Activated T-helper 1 cell treated with anti-CD3 and anti-CD28 coated beads, Interleukin-2, amount 50 U/mL, for 16 hours (primary cell): Measurements from ENCODE around the gene SAP30L.

ENCODE experiments used
- DNase-seq, 2 donors: peaks; one replicate each; pipeline ENCODE4 v3.0.0-alpha.2; 2020; ENCODE audit warnings: low read depth in 1 of 2, low spot score in 1 of 2

SAP30L gene

GRCh38 chr5:154479160-154479943, 33.6 kb downstream of the SAP30L start:
- no peak for DNase-seq

DNA sequence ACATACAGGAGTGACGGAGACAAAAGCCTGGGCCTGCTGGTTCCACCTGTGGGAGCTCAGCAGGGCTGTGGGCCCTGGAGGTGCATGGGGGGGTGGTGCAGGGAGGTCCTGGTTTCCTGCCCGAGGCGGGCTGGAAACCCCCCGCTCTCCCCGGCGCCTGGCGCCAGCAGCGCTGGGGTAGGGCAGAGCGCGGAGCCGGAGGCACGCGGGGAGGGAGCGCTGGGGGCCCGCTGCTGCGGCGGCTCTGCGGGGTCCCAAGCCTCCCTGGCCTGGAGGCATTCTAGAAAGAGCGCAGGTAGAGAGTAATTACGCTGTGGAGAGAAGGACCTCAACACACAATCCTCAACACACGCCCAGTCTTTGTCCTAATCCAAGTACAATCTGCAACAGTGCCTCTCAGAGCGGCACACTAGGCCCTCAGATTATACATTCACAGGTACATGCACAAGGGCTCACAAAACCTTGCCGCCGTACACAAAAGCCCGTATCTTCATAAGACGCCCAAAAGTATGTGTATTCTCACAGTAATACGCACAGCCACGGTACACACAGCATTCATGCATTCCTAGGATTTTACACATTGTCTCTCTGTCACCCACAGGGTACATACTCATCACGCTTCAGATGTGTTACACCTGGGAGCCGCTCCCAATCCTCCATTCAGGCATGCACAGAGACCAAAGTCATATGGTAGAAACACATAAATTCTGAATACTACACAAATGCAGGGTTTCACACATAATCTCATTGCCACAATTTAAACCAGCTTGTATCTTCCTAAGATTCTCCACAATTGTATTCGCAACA, 34.4 kb downstream of the SAP30L start:
- DNase-seq = no peak

GRCh38 chr5:154480847-154481246, 35.0 kb downstream of the SAP30L start:
- DNase-seq = no peak

DNA sequence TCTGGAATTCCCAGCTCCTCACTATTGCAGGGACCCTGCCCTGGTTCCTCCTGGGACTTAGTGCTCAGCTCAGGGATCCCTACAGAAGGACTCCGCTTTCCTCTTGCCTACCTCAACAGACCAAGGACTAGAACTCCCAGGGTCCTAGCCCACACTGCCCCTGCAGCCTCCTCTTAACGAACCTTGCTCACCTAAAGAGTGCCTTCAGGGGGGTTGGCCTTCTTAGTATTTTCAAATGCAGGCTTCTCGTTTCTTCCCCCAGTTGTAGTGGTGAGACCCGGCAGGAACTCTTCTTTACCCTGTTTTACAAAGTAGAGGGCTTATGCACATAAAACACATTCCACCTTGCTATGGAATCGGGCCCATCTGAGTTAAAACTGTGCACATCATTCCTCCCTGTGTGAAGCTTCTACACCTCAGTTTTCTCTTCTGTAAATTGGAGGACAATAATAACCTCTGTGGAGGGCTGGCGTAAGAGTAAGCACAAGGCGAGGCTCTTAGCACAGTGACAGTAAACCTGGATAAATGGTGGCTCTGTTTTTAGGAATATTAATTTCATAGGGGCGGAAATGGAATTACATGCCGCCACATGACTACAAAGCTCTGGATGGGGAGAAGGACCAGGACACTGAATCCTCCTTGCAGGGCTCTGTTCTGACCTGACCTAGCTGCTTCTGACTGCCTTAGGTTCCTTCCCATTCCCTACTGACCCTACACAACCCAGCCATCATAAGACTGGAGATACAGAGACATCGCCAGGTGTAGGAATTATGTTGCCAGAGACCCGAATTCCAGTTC, 36.0 kb downstream of the SAP30L start:
- no peak for DNase-seq

DNA sequence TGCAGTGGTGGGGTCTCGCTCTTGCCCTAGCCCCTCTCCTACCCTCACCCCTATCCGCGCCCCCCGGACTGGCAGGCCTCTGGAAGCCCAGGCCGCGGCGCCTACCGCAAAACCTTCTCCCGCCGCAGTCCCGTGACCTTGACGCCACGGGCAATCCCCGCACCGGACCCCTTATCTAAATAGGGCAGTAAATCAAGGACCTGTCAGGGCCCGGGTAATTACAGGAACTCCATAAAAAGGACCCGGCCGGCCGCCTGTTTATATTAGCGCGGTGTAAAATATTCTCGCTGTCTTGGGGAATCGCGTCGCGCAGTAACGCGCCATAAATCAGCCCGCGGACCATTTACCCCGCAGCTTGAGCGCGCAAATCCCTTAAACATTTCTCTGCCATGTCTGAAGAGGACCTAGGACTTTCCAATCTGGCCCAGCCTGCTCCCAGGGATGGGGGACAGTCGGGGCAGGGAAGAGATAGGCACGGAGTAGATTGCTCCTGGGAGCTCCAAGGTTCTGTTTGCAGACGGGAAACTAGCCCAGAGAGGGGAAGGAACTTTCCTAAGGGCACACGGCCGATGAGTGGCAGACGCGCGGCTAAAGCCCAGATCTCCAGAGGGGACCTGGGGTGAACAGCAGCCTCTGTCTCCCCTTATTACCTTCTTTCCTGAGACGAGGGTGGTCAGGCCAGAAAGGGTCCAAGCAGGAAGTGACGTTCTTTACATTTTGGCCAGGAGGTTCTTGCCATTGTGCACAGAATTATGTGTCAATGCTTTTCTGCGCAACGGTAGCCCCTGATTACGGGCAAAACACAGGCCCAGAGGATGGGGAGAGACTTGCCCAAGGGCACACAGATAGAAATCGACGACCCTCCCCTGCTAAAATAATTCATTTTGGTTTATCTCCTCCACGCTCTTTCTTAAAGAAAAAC, 37.0 kb downstream of the SAP30L start:
- DNase-seq = no peak

DNA sequence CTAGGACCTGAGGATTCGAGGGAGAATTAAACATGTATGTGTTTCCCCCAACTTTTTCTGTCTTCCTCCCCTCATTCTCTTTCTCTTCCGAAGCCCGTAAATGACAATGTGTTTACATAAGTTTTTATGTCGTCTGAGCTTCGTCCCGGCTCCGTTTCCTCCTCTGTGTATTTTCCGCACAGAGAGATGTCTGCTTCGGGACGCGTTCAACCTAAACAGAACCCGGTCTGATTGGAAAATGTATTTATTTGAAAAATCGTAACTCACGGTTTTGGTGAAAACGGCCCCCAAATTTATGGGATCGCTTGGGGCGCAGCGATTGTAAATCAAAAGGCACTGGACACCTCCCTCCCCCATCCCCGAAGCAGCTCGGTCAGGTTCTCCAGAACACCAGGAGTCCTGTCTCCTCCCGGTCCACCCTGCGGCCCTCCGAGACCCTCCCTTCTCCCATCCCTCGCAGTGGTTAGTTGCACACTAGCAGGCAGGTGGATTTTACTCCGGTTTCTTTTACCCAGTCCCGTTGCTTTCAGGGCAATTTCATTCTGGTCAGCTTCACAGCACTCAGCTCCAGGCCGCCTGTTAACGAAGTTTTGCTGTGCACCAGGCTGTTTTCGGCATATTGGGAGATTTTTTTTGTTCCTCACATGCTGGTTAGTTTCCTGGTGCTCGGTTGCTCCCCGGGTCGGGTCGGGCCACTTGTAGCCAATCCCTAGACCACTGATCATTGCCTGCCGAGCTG, 38.0 kb downstream of the SAP30L start:
- DNase-seq = no peak

- DNase-seq = no peak
Observed at GRCh38 chr5:154484393-154485095, 38.7 kb downstream of the SAP30L start.

DNA sequence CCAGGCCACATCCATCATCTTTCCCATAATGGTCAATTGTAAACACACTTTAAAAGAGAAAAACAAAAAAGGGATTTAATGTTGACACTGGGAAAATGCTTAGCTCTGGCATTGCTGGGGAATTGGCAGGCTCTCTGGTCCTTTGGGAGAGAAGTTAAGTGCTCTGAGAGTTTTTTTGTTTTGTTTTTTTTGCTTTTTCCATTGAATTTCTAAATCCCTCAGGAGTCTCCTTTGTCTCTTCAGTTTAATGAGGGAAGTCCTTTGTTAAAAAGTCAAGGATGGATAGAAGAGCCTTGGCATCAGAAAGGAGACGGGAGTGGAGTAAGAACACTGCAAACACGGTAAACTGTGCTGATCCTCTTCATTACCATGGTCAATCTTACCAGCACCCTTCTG, 39.3 kb downstream of the SAP30L start:
- no peak for DNase-seq

DNA sequence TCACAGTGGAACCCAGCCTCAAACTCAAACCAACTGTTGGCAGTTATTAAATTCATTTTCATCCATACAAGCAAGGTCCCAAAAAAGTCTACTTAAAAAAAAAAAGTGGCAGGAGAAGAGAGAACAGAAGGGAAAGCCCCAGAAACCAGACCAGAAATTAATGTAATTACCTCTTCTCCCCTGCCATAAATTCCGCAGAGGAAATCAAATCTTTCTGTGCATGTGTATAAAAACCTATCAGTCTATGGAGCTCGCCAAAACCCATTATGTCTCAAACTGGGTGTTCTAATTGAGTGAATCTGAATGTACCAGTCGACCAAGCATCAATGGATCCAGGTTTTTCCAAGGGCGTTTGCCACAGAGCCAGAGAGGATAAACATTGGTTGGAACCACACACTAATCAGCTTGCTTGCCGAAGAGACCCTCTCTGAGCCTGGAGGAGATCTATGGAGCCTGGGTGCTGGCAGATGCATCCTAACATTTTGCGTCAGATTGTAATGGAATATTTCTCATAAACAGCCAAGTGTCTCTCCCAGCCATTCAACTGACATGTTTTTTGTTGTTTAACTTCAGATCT, 40.1 kb downstream of the SAP30L start:
- DNase-seq = no peak

DNA sequence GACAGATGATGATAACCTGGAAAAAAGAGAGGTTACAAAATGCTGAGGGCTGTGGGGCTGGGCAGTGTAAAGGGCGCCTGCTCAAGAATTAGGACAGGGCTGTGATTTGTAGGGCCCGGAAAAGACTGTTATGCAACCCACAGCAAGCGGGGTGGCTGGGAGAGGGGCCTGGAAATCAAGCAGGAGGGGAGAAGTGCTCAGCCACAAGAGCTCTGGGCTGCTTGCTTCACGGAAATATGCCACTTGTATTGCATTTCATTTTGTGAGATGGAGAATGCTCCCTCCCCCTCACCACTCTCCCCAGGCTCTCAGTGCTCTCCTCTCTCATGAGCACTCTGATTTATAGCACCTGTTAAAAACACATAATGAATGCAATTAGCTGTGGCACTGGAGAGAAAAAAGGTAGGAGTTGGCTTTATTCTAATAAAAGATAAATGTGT, 40.6 kb downstream of the SAP30L start:
- no peak for DNase-seq

DNA sequence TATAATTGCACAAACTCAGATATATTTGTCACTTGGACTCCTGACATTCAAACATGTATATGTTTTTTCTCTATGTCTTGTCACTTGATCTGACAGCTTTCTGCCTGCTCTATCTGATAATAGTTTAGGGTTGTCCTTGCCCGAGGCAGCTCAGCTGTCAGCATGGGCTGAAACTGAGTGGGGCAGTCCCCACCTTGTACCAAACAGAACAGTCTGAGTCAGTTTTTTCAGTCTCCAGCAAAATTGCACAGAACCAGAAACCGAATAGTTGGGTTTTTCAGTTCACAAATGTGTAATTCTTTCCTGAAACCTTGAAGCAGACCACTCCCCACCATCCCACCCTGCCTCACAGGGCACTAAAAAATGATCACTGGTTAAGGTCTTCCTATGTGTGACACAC, 41.7 kb downstream of the SAP30L start:
- DNase-seq = no peak

GRCh38 chr5:154491941-154492340, 46.1 kb downstream of the SAP30L start:
- DNase-seq = no peak

- DNase-seq = no peak
Observed at GRCh38 chr5:154493274-154493673, 47.5 kb downstream of the SAP30L start.

- no peak for DNase-seq
Observed at GRCh38 chr5:154494036-154494435, 48.2 kb downstream of the SAP30L start.

DNA sequence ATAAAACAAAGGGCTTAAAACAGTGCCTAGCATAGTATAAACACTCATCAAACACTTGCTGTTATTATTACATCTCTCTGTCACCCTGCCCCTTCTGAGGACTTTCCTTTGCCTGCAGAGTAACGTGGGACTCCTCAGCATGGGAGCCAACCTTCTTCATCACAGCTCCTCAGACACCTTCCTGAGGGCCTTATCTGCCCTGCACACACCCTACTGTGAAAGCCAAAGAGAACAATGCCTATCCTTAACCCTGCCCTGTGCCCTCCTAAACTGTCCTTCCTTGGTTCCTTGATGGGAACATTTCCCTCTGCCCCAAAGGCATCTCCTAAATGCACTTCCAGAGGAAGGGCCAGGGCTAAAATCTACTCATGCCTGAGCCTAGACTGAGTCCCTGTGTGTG, 52.8 kb downstream of the SAP30L start:
- no peak for DNase-seq

DNA sequence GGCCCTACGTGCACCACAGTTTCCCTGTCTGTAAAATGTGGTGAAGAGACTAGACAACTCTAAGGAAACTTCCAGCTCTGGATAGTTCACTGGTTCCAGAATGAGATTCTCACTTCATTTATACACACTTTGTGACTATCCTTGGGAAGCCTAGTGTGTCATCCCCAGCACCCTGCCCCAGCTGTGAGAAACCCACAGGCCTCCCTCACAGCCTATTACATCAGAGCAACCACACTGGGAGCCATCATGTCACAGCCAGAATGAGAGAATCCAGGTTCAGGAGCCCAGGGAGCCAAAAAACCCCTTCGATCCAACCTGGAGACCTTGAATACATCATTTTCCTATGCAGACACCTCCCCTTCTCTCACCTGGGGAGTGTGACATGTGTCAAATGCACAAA, 53.2 kb downstream of the SAP30L start:
- DNase-seq = no peak

DNA sequence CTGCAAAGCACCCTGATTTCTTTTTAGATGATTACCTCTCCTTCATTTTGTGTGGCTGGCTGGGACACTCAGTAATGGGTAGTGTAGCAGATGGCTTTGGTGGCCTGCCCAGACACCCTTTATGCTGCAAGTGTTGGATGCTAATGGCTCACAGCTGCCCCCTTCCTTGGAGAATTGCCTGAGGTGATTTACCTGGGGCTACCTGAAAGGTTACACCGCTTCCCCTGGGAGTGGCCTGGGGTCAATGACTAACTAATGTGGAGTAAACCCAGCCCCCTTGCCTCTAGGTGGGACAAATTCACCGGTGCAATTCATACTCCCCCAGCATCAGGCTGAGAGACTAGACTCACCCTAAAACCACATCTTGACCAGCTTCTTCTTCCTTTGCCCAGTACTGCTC, 55.8 kb downstream of the SAP30L start:
- no peak for DNase-seq

- DNase-seq = no peak
Observed at GRCh38 chr5:154502180-154502579, 56.4 kb downstream of the SAP30L start.

DNA sequence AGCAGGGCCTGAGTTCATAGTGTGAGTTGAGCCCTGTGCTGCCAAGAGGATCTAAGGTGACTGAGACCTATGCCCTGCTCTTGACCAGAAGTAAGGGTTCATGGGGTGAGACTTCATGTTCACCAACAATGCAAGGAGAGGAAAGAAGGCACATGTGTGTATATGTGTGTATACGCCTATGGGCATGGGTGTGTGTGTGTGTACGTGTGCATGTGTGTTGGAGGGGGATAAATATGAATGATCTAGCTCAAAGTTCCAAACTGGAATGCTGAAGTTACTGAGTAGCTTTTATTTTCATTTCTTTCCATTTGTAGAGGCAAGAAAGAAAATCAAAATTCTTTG, 57.9 kb downstream of the SAP30L start:
- DNase-seq = no peak
